NOMO-1 (cell line): ENCODE measurements around the gene MMP11.

Experiments
- DNase-seq, 2 experiments: peaks; one replicate each; lab custom pipeline; 2025; ENCODE audit not compliant: unreplicated experiment in 2 of 2; lab: John Stamatoyannopoulos, UW

MMP11 gene

GRCh38 chr22:23759566-23759965, 13.1 kb upstream of the MMP11 start:
- no peak for DNase-seq

GRCh38 chr22:23760056-23760455, 12.6 kb upstream of the MMP11 start:
- no peak for DNase-seq

- DNase-seq, result no peak
Observed at GRCh38 chr22:23762842-23763578, 9.6 kb upstream of the MMP11 start, which contains the start of gene C22orf15. Gene C22orf15 (plus strand): TSS chr22:23762990. CDS start chr22:23763307, 317 bp downstream.

DNA sequence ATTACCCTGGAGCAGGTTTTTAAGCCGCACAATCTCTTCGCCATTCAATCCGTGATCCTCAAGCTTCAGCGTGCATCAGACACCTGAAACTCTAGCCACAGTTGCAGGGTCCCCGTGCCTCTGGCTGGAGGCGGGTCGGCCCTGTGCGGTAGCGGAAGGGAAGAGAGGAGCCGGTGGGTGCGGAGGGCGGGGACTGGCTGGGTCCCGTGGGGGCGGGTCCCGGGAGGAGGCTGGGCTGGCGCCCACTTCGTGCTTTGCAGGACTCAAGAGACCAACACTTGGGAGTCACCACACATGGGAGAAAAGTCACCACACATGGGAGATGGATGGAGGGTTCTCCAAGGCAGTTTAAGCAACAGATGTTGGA, 9.1 kb upstream of the MMP11 start:
- no peak for DNase-seq

GRCh38 chr22:23763954-23764353, 8.7 kb upstream of the MMP11 start:
- no peak for DNase-seq

- DNase-seq, result no peak
Observed at GRCh38 chr22:23764899-23765881, 7.5 kb upstream of the MMP11 start.

DNA sequence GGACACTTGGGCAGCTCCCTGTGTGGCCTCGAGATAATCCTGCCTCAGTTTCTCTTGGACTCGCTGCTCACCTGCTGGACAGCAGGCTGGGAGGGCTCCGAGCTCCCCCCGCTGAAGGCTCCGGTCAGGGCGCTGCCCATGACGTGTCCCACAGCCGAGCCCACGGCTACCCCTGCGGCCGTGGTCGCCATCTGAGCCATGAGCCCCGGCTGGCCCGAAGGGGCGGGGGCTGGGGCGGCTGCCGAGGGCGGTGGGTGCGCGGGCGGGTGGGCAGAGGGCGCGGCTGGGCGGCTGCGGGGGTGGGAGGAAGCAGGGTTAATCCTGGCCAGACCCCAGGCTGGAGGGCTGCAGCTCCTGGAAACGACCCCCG, 5.4 kb upstream of the MMP11 start:
- no peak for DNase-seq

DNA sequence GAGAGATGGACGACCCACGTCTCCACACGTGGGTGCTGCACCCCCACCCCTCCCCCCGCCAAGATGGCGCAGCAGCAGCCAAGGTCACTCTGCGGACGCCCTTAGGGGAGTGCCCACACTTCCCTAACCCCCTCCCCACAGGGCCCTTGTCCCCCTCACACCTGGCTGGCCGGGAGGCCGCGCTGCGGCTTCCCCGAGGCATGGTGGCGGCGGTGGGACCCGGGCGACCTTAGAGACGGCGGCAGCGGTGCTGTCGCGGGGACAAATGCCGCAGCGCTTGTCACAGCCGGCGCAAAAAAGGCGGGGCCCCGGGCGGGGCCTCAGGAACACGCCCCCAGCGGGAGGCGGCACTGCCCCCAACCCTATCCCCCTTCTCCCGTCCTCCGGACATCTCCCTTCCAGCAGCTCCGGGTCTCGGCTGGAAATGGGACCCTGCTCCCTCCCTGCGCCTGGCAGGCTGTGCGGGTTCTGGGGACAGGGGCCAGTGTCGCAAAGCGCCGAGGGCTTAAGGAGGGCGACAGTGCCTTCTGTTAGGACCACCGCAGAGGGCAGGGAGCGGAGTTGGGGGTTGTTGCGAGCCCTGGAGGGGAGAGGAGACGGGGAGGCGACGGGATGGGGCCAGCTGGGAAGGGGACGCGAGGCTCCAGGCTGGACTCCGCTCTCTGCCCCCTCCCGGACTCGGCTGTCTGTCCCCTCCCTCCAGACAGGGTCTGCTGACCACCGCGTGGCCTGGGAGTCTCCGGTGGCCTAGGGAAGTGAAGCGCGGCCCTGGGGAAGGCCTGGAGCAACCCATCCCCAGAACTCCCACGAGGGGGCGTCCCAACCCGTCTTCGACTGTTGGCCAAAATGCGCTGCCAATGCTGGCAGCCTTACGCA, 4.7 kb upstream of the MMP11 start, which contains the start of gene CHCHD10:
TSS of gene CHCHD10 (minus strand) at position 300 of the 876 bp plus-strand sequence. CDS start at position 202, 98 bp downstream.
- peak; percentile 82 to 84 for DNase-seq

- no peak for DNase-seq
Observed at GRCh38 chr22:23769321-23769965, 3.2 kb upstream of the MMP11 start.

DNA sequence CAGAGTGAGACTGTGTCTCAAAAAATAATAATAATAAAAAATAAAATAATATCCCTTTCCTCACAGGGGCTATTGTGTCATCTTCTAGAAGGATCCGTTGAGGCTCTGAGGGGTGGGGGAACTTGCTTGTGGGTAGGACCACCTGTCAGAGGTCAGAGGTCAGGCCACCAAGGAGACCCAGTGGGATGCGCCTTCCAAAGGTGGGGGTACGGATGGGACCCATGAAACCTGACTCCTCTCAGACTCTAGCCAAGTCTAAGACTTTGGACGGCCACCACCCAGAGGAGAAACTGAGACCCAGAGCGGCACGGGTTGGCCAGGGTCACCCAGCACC, 367 bp upstream of the MMP11 start:
- no peak for DNase-seq

GRCh38 chr22:23773483-23774113, 949 bp downstream of the MMP11 start:
- no peak for DNase-seq

DNA sequence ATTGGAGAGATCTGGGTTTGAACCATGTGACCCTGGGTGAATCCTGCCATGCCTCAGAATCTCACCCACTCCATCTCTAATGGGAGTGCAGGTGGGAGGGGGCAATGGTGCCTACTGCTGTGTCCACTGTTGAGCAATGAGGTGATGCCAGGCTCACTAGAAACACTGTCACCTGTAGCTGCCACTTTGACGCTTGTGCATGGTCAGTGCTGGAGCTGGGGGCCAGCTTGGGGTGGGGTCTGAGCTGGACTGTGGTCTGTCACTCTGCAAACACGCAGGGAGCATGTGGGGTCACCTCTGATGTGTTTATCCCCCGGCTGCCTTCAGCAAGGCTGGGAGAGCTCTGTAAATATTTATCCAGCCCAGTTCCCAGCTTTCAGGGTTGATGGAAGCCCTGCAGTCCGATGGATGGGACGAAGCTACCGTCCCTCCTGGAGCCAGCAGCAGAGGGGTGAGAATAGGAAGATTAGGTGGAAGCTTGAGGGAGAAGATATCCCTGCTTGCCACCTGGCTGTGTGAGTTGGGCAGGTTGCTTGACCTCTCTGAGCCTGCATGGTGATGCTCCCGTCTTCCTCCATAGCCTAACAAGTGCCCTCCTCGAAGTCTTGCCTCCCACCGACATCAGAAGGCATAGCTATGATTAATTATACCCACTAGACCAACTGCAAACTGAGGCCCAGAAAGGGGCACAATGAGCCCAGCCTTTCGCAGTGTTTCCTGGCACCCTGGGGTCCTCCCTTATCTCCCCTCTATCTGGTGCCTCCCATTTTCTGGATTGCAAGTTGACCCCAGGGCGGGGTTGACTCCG, 1.7 kb downstream of the MMP11 start:
- no peak for DNase-seq

DNA sequence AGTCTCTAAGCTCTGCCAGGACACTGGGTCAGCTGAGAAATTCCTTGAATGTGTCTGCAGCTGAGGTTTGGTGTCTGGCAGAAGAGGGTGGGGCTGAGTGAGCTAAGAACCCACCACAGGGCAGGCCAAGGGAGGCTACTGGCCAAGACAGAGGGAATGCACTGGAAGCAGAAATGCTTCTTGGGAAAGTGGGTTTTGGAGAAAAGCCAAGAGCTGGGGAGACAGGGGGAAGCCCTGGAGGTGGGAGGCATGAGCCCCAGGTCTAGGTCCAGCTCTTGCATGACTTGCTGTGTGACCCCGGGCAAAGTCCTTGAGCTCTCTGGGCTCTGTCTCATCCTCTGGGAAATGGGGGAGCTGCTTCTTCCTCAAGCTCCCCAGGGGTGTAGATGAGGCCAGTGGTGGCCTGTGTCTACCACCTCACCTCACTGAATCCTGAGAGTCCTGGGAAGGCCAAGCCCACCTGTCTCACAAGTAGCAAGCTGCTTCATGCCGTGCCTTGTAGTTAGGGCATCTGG, 2.3 kb downstream of the MMP11 start:
- DNase-seq, result no peak

- no peak for DNase-seq
Observed at GRCh38 chr22:23775779-23776375, 3.2 kb downstream of the MMP11 start.

GRCh38 chr22:23777776-23778576, 5.3 kb downstream of the MMP11 start:
- DNase-seq, result no peak

- DNase-seq, result no peak
Observed at GRCh38 chr22:23778577-23778900, 5.9 kb downstream of the MMP11 start.

DNA sequence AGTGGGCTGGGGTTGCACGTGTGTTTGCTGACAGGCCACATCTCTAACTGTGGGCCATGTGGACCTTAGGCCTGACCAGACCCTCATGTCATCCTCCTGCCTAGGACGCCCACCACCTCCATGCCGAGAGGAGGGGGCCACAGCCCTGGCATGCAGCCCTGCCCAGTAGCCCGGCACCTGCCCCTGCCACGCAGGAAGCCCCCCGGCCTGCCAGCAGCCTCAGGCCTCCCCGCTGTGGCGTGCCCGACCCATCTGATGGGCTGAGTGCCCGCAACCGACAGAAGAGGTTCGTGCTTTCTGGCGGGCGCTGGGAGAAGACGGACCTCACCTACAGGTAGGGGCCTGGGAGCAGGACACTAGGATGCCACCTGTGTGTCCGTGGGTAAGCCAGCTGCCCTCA, 6.4 kb downstream of the MMP11 start:
- DNase-seq, result no peak

DNA sequence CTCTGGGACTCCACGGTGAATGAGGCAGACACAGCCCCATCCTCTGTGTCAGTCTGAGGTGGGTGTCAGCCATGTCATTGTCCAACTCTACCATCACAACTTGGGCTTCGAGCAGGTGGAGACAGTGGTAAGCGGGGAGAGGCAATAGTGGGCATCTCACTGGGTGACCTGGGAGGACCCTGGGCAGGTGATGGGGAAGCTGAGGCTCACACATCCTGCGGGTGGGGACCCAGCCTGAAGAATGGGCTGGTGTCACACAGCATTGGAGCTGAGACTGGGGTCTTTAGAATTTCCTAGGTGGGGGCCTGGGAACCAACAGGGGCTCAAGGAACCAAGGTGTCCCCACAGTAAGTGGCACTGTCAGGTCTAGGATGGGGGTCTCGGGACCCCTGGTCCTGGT, 7.1 kb downstream of the MMP11 start:
- DNase-seq, result no peak
